ENCODE data around the gene KRTAP4-3.
A peak's percentile ranks its signal among the peaks of the same experiment; 100 is the strongest.
"Not testable (repeated sequence)": the region's sequence is repeated elsewhere in the genome, so short reads cannot be mapped to it uniquely, and the experiment has no call there.

KRTAP4-3 gene

GRCh38 chr17:41168121-41168520, at the start of gene KRTAP4-3:
Gene KRTAP4-3 (minus strand): TSS chr17:41168221. CDS start chr17:41168172, 49 bp downstream.
- ATAC-seq (no peak), DNase-seq (no peak)

- DNase-seq (no peak), ATAC-seq (no peak)
Measured at GRCh38 chr17:41215681-41216080, 47.7 kb upstream of the KRTAP4-3 start.

- ATAC-seq = no peak
- no peak for DNase-seq
Measured at GRCh38 chr17:41212524-41213169, 44.6 kb upstream of the KRTAP4-3 start.

- ATAC-seq (peak; percentile 28), DNase-seq (no peak)
Measured at GRCh38 chr17:41211845-41212466, 43.9 kb upstream of the KRTAP4-3 start.

GRCh38 chr17:41199421-41200078, 31.5 kb upstream of the KRTAP4-3 start:
- DNase-seq = no peak

GRCh38 chr17:41196068-41196467, 28.0 kb upstream of the KRTAP4-3 start:
- ATAC-seq = no peak
- DNase-seq = no peak

More at GRCh38 chr17:41199421-41200078, 31.5 kb upstream of the KRTAP4-3 start:
- no peak for ATAC-seq

- no peak for ATAC-seq
- DNase-seq = no peak
Measured at GRCh38 chr17:41190328-41190727, 22.3 kb upstream of the KRTAP4-3 start.

GRCh38 chr17:41189837-41190318, 21.9 kb upstream of the KRTAP4-3 start, which contains the start of gene KRTAP9-1:
Gene KRTAP9-1 (plus strand): TSS chr17:41189887. CDS start chr17:41189887, 0 bp downstream.
- DNase-seq, ATAC-seq: not testable (repeated sequence)

- DNase-seq = no peak
- no peak for ATAC-seq
Measured at GRCh38 chr17:41186872-41187271, 18.9 kb upstream of the KRTAP4-3 start.

- DNase-seq = no peak
- no peak for ATAC-seq
Measured at GRCh38 chr17:41185001-41185400, 17.0 kb upstream of the KRTAP4-3 start.

GRCh38 chr17:41184480-41184961, 16.5 kb upstream of the KRTAP4-3 start, which contains the start of gene KRTAP4-1:
Gene KRTAP4-1 (minus strand): TSS chr17:41184911. CDS start chr17:41184854, 57 bp downstream.
- DNase-seq = no peak
- ATAC-seq = no peak

GRCh38 chr17:41178843-41179616, 11.0 kb upstream of the KRTAP4-3 start:
- no peak for ATAC-seq
- DNase-seq = no peak

- DNase-seq (no peak), ATAC-seq (no peak)
Measured at GRCh38 chr17:41178341-41178740, 10.3 kb upstream of the KRTAP4-3 start.

GRCh38 chr17:41177727-41178271, 9.8 kb upstream of the KRTAP4-3 start, which contains the start of gene KRTAP4-2:
Gene KRTAP4-2 (minus strand): TSS chr17:41178221. CDS start chr17:41178164, 57 bp downstream.
- DNase-seq = no peak
- no peak for ATAC-seq

- no peak for DNase-seq
Measured at GRCh38 chr17:41176744-41177387, 8.8 kb upstream of the KRTAP4-3 start.

GRCh38 chr17:41171886-41172285, 3.9 kb upstream of the KRTAP4-3 start:
- DNase-seq (no peak), ATAC-seq (no peak)

More at GRCh38 chr17:41176744-41177387, 8.8 kb upstream of the KRTAP4-3 start:
- ATAC-seq = no peak

- no peak for DNase-seq
- ATAC-seq = no peak
Measured at GRCh38 chr17:41167561-41167960, 460 bp downstream of the KRTAP4-3 start.

- DNase-seq = no peak
- no peak for ATAC-seq
Measured at GRCh38 chr17:41163828-41164227, 4.2 kb downstream of the KRTAP4-3 start.

GRCh38 chr17:41160648-41161047, 7.4 kb downstream of the KRTAP4-3 start, which contains the start of gene KRTAP4-4:
Gene KRTAP4-4 (minus strand): TSS chr17:41160748. CDS start chr17:41160691, 57 bp downstream.
- ATAC-seq = no peak
- DNase-seq = no peak

- ATAC-seq = peak; percentile 28
- DNase-seq = not testable (repeated sequence)
Measured at GRCh38 chr17:41160190-41160589, 7.8 kb downstream of the KRTAP4-3 start.

- DNase-seq (no peak), ATAC-seq (no peak)
Measured at GRCh38 chr17:41153856-41154255, 14.2 kb downstream of the KRTAP4-3 start.

All from stimulated activated naive CD8-positive, alpha-beta T cell treated with anti-CD3 and anti-CD28 coated beads, Interleukin-15, Interleukin-2, amounts not matched to agents 100 U/mL and 50 U/mL, for 24 hours (primary cell).